Bronchial epithelial cell (primary cell): ENCODE results near the gene BCAS4. TPM values are rescaled to one million over a fixed set of nuclear protein-coding genes. Genes with fewer than 3 reads are reported as not detected.

Experiments used
- DNase-seq: peaks from one replicate; pipeline ENCODE4 v3.0.0-alpha.2; 2010; ENCODE audit warnings: low read depth
- FAIRE-seq: peaks from 2 replicates; lab custom pipeline; 2011; peaks lifted over from hg19 to GRCh38; lab: Jason Lieb, UNC
- H3K27me3 ChIP-seq: 2 replicates; pipeline ENCODE4 v1.5.1; 2011; ENCODE audit warnings: low read length; ENCODE audit not compliant: control insufficient read depth, insufficient read depth
- H3K36me3 ChIP-seq: 2 replicates; pipeline ENCODE4 v1.5.1; 2011; ENCODE audit warnings: low read length; ENCODE audit not compliant: control insufficient read depth, insufficient read depth
- H3K4me3 ChIP-seq: 2 replicates; pipeline ENCODE4 v1.5.1; 2011; ENCODE audit warnings: mild to moderate bottlenecking, low read depth, low read length, control low read depth
- total RNA-seq: library from RNA; depleted of rRNA; stranded (reverse); fragments of >200 nt; gene quantifications from 2 replicates; pipeline ENCODE4 v1.2.1, GENCODE V29; 2014
- TF ChIP-seq, protein P1 (sequence below): IDR thresholded peaks from 2 replicates; pipeline ENCODE4 v1.5.1; 2011; ENCODE audit warnings: mild to moderate bottlenecking, moderate library complexity, low read length, control low read depth, inconsistent platforms; ENCODE audit not compliant: insufficient read depth, severe bottlenecking

BCAS4 gene
- total RNA-seq, 1 donor from 2014 or later: 5.5 TPM

DNA sequence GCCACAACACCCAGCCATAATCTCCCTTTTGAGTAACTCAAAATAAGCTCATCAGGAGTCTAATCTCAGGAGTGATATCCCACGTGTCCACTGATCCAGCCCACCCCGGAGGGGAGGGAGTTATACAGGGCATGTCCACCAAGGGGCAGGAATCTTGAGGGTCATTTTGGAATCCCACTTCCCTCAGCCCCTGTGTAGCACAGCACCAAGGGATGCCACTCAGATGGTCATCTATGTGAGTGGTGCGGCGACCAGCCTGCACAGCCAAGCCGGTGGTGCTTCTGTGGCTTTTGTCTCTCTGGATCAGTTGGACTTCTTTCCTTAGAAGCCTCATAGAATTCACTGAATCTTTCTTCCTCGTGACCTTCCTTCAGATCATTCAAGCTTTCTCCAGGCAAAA, 11.0 kb upstream of the BCAS4 start:
- H3K27me3 ChIP-seq: no peaks in the 10 kb centered on the region
- no peak for DNase-seq
- FAIRE-seq: no peak
- H3K4me3 ChIP-seq: no peak overlapping the region
- no peaks in the 10 kb centered on the region for H3K36me3 ChIP-seq
- TF ChIP-seq, protein P1, sequence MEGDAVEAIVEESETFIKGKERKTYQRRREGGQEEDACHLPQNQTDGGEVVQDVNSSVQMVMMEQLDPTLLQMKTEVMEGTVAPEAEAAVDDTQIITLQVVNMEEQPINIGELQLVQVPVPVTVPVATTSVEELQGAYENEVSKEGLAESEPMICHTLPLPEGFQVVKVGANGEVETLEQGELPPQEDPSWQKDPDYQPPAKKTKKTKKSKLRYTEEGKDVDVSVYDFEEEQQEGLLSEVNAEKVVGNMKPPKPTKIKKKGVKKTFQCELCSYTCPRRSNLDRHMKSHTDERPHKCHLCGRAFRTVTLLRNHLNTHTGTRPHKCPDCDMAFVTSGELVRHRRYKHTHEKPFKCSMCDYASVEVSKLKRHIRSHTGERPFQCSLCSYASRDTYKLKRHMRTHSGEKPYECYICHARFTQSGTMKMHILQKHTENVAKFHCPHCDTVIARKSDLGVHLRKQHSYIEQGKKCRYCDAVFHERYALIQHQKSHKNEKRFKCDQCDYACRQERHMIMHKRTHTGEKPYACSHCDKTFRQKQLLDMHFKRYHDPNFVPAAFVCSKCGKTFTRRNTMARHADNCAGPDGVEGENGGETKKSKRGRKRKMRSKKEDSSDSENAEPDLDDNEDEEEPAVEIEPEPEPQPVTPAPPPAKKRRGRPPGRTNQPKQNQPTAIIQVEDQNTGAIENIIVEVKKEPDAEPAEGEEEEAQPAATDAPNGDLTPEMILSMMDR: no peak

DNA sequence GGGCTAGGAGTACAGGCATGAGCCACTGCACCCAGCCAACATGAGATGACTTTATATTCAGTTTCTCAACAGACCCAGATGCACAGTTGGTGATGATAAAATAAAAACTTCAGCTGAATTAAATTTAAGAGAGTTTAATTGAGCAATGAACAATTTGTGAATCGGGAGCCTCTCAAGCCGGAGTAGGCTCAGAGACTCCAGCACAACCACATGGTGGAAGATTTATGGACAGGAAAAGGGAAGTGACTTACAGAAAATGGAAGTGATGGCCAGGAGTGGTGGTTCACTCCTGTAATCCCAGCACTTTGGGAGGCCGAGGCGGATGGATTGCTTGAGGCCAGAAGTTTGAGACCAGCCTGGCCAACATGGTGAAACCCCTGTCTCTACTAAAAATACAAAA, 10.4 kb upstream of the BCAS4 start:
- no peak for DNase-seq
- no peaks in the 10 kb centered on the region for H3K36me3 ChIP-seq
- no peak for FAIRE-seq
- no peak overlapping the region for H3K4me3 ChIP-seq
- H3K27me3 ChIP-seq: no peaks in the 10 kb centered on the region
- TF ChIP-seq, protein P1: no peak

DNA sequence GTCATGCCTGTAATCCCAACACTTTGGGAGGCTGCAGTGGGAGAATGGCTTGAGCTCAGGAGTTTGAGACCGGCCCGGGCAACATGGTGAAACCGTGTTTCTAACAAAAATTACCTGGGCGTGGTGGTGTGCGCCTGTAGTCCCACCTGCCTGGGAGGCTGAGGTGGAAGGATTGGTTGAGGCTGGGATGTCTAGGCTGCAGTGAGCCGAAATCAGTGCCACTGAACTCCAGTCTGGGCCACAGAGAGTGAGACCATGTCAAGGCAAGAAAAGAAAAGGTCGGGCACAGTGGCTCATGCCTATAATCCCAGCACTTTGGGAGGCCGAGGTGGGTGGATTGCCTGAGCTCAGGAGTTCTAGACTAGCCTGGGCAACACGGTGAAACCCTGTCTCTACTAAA, 8.2 kb upstream of the BCAS4 start:
- H3K27me3 ChIP-seq: no peaks in the 10 kb centered on the region
- H3K4me3 ChIP-seq: no peak overlapping the region
- H3K36me3 ChIP-seq: no peaks in the 10 kb centered on the region
- no peak for FAIRE-seq
- TF ChIP-seq, protein P1: no peak
- DNase-seq: no peak

DNA sequence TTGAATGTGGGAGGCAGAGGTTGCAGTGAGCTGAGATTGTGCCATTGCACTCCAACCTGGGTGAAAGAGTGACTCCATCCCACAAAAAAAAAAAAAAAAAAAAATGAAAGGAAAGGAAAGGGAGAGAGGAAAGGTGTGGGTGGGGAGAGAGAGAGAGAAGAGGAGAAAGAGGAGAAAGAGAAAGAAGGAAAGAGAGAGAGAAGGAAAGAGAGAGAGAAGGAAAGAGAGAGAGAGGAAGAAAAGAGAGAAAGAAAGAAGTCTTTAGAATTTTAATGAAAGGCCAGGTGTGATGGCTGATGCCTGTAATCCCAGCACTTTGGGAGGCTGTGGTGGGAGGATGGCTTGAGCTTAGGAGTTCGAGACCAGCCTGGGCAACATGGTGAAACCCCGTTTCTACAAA, 7.7 kb upstream of the BCAS4 start:
- H3K27me3 ChIP-seq: no peaks in the 10 kb centered on the region
- no peak for FAIRE-seq
- no peak overlapping the region for H3K4me3 ChIP-seq
- DNase-seq: no peak
- TF ChIP-seq, protein P1: no peak
- no peaks in the 10 kb centered on the region for H3K36me3 ChIP-seq

DNA sequence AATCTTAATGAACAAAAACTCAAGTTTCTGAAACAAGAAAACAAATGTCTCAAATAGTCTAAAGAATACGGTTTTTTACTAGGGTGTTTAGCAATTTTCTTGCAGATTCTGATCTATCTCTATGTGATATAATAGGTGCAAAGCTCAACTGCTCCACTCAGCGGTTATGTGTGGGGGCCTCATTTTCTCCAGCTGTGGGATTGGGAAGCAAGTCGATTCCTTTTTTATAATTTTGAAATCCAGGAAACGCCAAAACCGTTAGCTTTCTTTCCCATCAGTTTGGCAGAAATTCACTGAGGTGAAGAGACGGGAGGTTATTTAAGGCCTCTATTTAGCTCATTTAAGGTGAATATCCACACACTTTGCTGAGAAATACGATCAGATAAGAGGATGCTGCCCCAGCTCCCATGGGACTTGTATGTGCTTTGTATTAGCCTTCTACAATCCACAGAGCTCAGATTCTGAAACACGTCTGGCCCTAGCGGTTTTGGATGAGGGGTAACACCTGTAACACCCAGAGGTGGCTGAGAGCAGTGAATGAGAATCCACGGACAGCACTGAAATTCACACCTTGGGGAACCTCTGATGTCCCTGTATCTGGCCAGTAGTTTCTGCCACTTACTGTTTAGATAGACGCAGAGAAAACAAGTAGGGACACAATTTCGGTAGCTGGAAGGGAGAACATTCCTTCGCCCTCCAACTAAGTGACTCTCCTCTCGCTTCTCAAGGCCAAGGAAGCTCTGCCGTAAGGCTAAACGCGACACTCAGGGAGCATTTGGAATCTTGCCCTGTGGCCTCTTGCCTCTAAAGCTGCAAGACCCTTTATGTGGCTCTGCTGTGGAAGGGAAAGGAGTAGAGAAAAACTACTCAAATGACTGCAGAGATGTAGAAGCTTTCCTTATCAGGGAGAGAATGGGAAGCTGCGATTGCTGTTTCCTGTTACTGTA, 6.5 kb upstream of the BCAS4 start:
- TF ChIP-seq, protein P1: peak; percentile 56
- H3K27me3 ChIP-seq: no peaks in the 10 kb centered on the region
- FAIRE-seq (no peak), DNase-seq (peak; percentile 54)
- H3K4me3 ChIP-seq: no peak overlapping the region
- no peaks in the 10 kb centered on the region for H3K36me3 ChIP-seq
